Erythroblast (primary cell): ENCODE results near the gene RNF14.

Experiments
- GATA1 ChIP-seq: IDR thresholded peaks from 2 replicates; pipeline ENCODE4 v1.6.1; 2011; ENCODE audit warnings: low read depth, mild to moderate bottlenecking, control low read depth, low read length, moderate library complexity
- POLR2A ChIP-seq: IDR thresholded peaks from 2 replicates; pipeline ENCODE4 v1.6.1; 2011; ENCODE audit warnings: mild to moderate bottlenecking, low read length

DNA sequence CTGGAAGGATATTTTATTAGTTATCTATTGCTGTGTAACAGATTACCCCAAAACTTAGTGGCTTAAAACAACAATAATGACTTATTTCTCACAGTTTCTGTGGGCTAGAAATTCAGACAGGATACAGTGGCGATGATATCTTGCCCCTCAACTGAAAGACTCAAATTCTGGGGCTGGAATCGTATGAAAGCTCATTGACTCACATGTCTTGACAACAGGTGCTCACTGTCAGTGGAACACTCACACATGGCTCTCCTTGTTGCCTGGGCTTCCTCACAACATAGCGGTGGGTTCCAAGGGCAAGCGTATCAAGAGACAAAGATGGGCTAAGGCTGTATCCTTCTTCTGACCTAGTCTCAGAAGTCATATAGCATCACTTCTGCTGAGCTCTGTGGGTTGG is 47.7 kb downstream of the RNF14 start:
- TF ChIP-seq POLR2A (no peak), GATA1 (no peak)
